ENCODE data around the gene ARHGEF28. TPM values are rescaled to one million over a fixed set of nuclear protein-coding genes. Genes with fewer than 3 reads are reported as not detected.

Gene ARHGEF28
- total and polyA plus RNA-seq, 2 of the 4 experiments (the other 2 are of a cell fraction), result 3.6 to 16.0 TPM

- no peak overlapping the region for H2BK15ac ChIP-seq (ENCODE audit: low read depth, low read length)
- no peak overlapping the region for H3K27ac ChIP-seq (ENCODE audit: insufficient read depth, low read length)
- H2AK9ac ChIP-seq (replicated peaks; ENCODE audit: low read depth, low read length, poor library complexity), result no peak overlapping the region
- in situ Hi-C loops (cut with MboI; ENCODE audit: low sequenced_read_pairs) (no loop called here), intact Hi-C loops (cut with micrococcal nuclease) (no loop called here), dilution Hi-C loops (cut with HindIII; ENCODE audit: low sequenced_read_pairs, unreplicated experiment) (no loop called here)
- no peaks in the 10 kb centered on the region for H3K9me3 ChIP-seq (ENCODE audit: control insufficient read depth, insufficient read depth, low read length)
- no peak overlapping the region for H3K18ac ChIP-seq (ENCODE audit: low read depth, low read length)
- no peak overlapping the region for H3K23ac ChIP-seq (ENCODE audit: low read depth, low read length)
- ATAC-seq (ENCODE audit: low read depth), result no peak
- no peak overlapping the region for H2BK120ac ChIP-seq (ENCODE audit: low read depth, low read length)
- H3K27me3 ChIP-seq (ENCODE audit: control insufficient read depth, insufficient read depth, low read length), result peaks cover 17% of the 10 kb centered on the region
- no peak overlapping the region for H3K56ac ChIP-seq (ENCODE audit: extremely low read depth, insufficient read depth, low read length)
- no peak for TF ChIP-seq RAD21 (IDR thresholded peaks at IDR 0.05; ENCODE audit: low read length)
- no peak for TF ChIP-seq CEBPB (IDR thresholded peaks at IDR 0.05; ENCODE audit: low read depth, low read length)
- no peak for TF ChIP-seq MAZ (IDR thresholded peaks at IDR 0.05; ENCODE audit: borderline replicate concordance, low read depth, low read length)
- TF ChIP-seq BHLHE40 (IDR thresholded peaks at IDR 0.05; ENCODE audit: low read depth, low read length), result no peak
- TF ChIP-seq MXI1 (IDR thresholded peaks at IDR 0.05; ENCODE audit: borderline replicate concordance, low read depth, low read length), result no peak
- TF ChIP-seq NFE2L2 (IDR thresholded peaks at IDR 0.05; ENCODE audit: low read depth, low read length), result no peak
- no peak for TF ChIP-seq CHD1 (IDR thresholded peaks at IDR 0.05; ENCODE audit: low read depth, low read length)
- no peak for TF ChIP-seq ELK1 (IDR thresholded peaks at IDR 0.05; ENCODE audit: borderline replicate concordance, low read depth, low read length)
- no peak for TF ChIP-seq FOS (IDR thresholded peaks at IDR 0.05; ENCODE audit: low read depth, low read length)
- no peak for TF ChIP-seq MAFK (IDR thresholded peaks at IDR 0.05; ENCODE audit: low read depth, low read length)
- TF ChIP-seq POLR2A (IDR thresholded peaks at IDR 0.05; ENCODE audit: low read depth, low read length), result no peak
- no peak for TF ChIP-seq SMC3 (IDR thresholded peaks at IDR 0.05; ENCODE audit: low read depth, low read length)
- TF ChIP-seq USF2 (IDR thresholded peaks at IDR 0.05; ENCODE audit: low read depth, low read length), result no peak
- no peak for TF ChIP-seq RCOR1 (IDR thresholded peaks at IDR 0.05; ENCODE audit: insufficient replicate concordance, low read length)
- TF ChIP-seq CTCF (conservative IDR thresholded peaks at IDR 0.05; ENCODE audit: low read depth, low read length), result no peak
- H3K36me3 ChIP-seq (ENCODE audit: control insufficient read depth, insufficient read depth, low read length), result no peaks in the 10 kb centered on the region
- no peak overlapping the region for H3K4me3 ChIP-seq (ENCODE audit: insufficient read depth, low read depth, low read length)
- H4K5ac ChIP-seq (ENCODE audit: low read depth, low read length), result no peak overlapping the region
- H3K14ac ChIP-seq (replicated peaks; ENCODE audit: low read depth, low read length), result no peak overlapping the region
- CTCF ChIA-PET, result interaction anchor here (1.0 kb wide), 1 partner anchor 689 kb away, joined by 3 read pairs; the partner anchor contains the start of gene ENC1
- H3K79me1 ChIP-seq (ENCODE audit: low read depth in 1 of 2, low read length in 2 of 2), result no peaks in the 10 kb centered on the region
- H4K91ac ChIP-seq (ENCODE audit: insufficient read depth, low read depth, low read length), result no peak overlapping the region
- no peak overlapping the region for H2BK20ac ChIP-seq (ENCODE audit: low read depth, low read length)
- H3K9ac ChIP-seq (ENCODE audit: low read depth, low read length), result no peak overlapping the region
- no peak overlapping the region for H3K4ac ChIP-seq (ENCODE audit: low read depth, low read length)
- H2AK5ac ChIP-seq (ENCODE audit: low read depth, low read length), result no peak overlapping the region
- no peak overlapping the region for H2AFZ ChIP-seq (replicated peaks; ENCODE audit: low read length, poor library complexity)
- no peak overlapping the region for H3K4me2 ChIP-seq (ENCODE audit: low read depth, low read length)
- no peak overlapping the region for H4K8ac ChIP-seq (ENCODE audit: low read depth in 2 of 2, low read length in 2 of 2)
- DNase-seq, result no peak
- no peak overlapping the region for H2BK5ac ChIP-seq (ENCODE audit: low read depth, low read length, poor library complexity, severe bottlenecking)
- POLR2A ChIA-PET (ENCODE audit: unreplicated experiment), result no interaction called here
- no CpG with 5 or more reads among the region's 3 CpGs for WGBS, 2 experiments (ENCODE audit: extremely low coverage in 2 of 2, insufficient read length in 1 of 2)
- H4K20me1 ChIP-seq (ENCODE audit: insufficient read depth, low read length), result no peaks in the 10 kb centered on the region
- no peaks in the 10 kb centered on the region for H3K9me1 ChIP-seq (ENCODE audit: insufficient read depth, low read length)
- BruUV-seq (replicated peaks), result no TSS peak
- peaks cover 7% of the 10 kb centered on the region for H3K4me1 ChIP-seq (ENCODE audit: control insufficient read depth, insufficient read depth, low read length)
These were observed 325.0 kb downstream of the ARHGEF28 start for GRCh38 chr5:73950912-73951430.
